ENCODE results near the gene PLA2G6. TPM values are rescaled to one million over a fixed set of nuclear protein-coding genes. Genes with fewer than 3 reads are reported as not detected.

The PLA2G6 gene, protein sequence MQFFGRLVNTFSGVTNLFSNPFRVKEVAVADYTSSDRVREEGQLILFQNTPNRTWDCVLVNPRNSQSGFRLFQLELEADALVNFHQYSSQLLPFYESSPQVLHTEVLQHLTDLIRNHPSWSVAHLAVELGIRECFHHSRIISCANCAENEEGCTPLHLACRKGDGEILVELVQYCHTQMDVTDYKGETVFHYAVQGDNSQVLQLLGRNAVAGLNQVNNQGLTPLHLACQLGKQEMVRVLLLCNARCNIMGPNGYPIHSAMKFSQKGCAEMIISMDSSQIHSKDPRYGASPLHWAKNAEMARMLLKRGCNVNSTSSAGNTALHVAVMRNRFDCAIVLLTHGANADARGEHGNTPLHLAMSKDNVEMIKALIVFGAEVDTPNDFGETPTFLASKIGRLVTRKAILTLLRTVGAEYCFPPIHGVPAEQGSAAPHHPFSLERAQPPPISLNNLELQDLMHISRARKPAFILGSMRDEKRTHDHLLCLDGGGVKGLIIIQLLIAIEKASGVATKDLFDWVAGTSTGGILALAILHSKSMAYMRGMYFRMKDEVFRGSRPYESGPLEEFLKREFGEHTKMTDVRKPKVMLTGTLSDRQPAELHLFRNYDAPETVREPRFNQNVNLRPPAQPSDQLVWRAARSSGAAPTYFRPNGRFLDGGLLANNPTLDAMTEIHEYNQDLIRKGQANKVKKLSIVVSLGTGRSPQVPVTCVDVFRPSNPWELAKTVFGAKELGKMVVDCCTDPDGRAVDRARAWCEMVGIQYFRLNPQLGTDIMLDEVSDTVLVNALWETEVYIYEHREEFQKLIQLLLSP
- 10.9 TPM for polyA plus RNA-seq (2013, experiment 1 of 2)
- 11.4 TPM for polyA plus RNA-seq (2013, experiment 2 of 2)

GRCh38 chr22:38181453-38182200 lies at the start of gene PLA2G6:
PLA2G6 (minus strand) TSS chr22:38181830; CDS start chr22:38169426, 12,404 bp downstream.
- peak within 1 kb of the TSS; percentile 88 for H3K4me2 ChIP-seq (ENCODE audit: insufficient read depth, low read length, poor library complexity, severe bottlenecking)
- H3K23ac ChIP-seq (ENCODE audit: low read depth, low read length, poor library complexity): no peak within 1 kb of the TSS
- no peak within 1 kb of the TSS for H3K14ac ChIP-seq (ENCODE audit: low read length)
- H4K8ac ChIP-seq (ENCODE audit: low read depth, low read length): peak within 1 kb of the TSS; percentile 88
- peak within 1 kb of the TSS; percentile 80 for H3K18ac ChIP-seq (ENCODE audit: low read length)
- peak within 1 kb of the TSS; percentile 1 for H3K4ac ChIP-seq (ENCODE audit: low read length)
- H3K79me1 ChIP-seq (ENCODE audit: low read depth, low read length): no peaks in the 10 kb centered on the region
- peak within 1 kb of the TSS; percentile 64 for H3K9ac ChIP-seq (ENCODE audit: low read depth, low read length, poor library complexity)
- peak within 1 kb of the TSS; percentile 92 for H2AFZ ChIP-seq (ENCODE audit: low read length)
- H2BK120ac ChIP-seq (ENCODE audit: low read depth, low read length): no peak within 1 kb of the TSS
- peak within 1 kb of the TSS; percentile 88 for H2AK5ac ChIP-seq (ENCODE audit: low read depth, low read length)
- peak within 1 kb of the TSS; percentile 2 for H2BK5ac ChIP-seq (ENCODE audit: low read length)
- peak within 1 kb of the TSS; percentile 97 for H2BK12ac ChIP-seq (ENCODE audit: low read length)
- H2BK15ac ChIP-seq (ENCODE audit: low read length): peak within 1 kb of the TSS; percentile 56
- H3K27me3 ChIP-seq (ENCODE audit: control insufficient read depth in 3 of 3, insufficient read depth in 3 of 3, low read depth in 1 of 3, low read length in 3 of 3): no peaks in the 10 kb centered on the region
- peaks cover 21 to 23% of the 10 kb centered on the region in 2 donors for H3K4me1 ChIP-seq (ENCODE audit: control insufficient read depth in 2 of 2, insufficient read depth in 1 of 2, low read depth in 1 of 2, low read length in 2 of 2)
- H3K9me3 ChIP-seq (replicated peaks in 1 of 2; ENCODE audit: control insufficient read depth in 2 of 2, insufficient read depth in 1 of 2, low read depth in 1 of 2, low read length in 2 of 2): no peaks in the 10 kb centered on the region
- no peaks in the 10 kb centered on the region for H3K36me3 ChIP-seq (replicated peaks in 1 of 2; ENCODE audit: control insufficient read depth in 2 of 2, insufficient read depth in 2 of 2, low read length in 2 of 2)
- H4K91ac ChIP-seq (ENCODE audit: low read depth, low read length, poor library complexity): peak within 1 kb of the TSS; percentile 19
- peak within 1 kb of the TSS; percentile 69 for H3K27ac ChIP-seq (replicated peaks; ENCODE audit: low read length)
- H3K4me3 ChIP-seq (ENCODE audit: low read length in 2 of 2): peak within 1 kb of the TSS; percentile 55 to 83
- peak; percentile 98 for DNase-seq (ENCODE audit: low spot score)
- no CpG with 5 or more reads among the region's 48 CpGs for WGBS, 2 donors (ENCODE audit: extremely low coverage in 2 of 2, insufficient read length in 2 of 2, insufficient replicate concordance in 1 of 2)

GRCh38 chr22:38230916-38231315 lies 49.3 kb upstream of the PLA2G6 start:
- Histone ChIP-seq H2BK15ac (ENCODE audit: low read length) (no peak overlapping the region), H3K36me3 (replicated peaks in 1 of 2; ENCODE audit: control insufficient read depth in 2 of 2, insufficient read depth in 2 of 2, low read length in 2 of 2) (peaks cover 45 to 78% of the 10 kb centered on the region in 2 donors), H3K27ac (replicated peaks; ENCODE audit: low read length) (no peak overlapping the region), H3K9me3 (replicated peaks in 1 of 2; ENCODE audit: control insufficient read depth in 2 of 2, insufficient read depth in 1 of 2, low read depth in 1 of 2, low read length in 2 of 2) (no peaks in the 10 kb centered on the region), H3K4ac (ENCODE audit: low read length) (no peak overlapping the region), H3K9ac (ENCODE audit: low read depth, low read length, poor library complexity) (no peak overlapping the region), H3K14ac (ENCODE audit: low read length) (no peak overlapping the region), H2BK12ac (ENCODE audit: low read length) (no peak overlapping the region), H3K4me3 (ENCODE audit: low read length in 2 of 2) (no peak overlapping the region), H3K4me2 (ENCODE audit: insufficient read depth, low read length, poor library complexity, severe bottlenecking) (no peak overlapping the region), H3K4me1 (ENCODE audit: control insufficient read depth in 2 of 2, insufficient read depth in 1 of 2, low read depth in 1 of 2, low read length in 2 of 2) (peaks cover 9 to 11% of the 10 kb centered on the region in 2 donors), H2BK120ac (ENCODE audit: low read depth, low read length) (no peak overlapping the region), H4K8ac (ENCODE audit: low read depth, low read length) (no peak overlapping the region), H3K23ac (ENCODE audit: low read depth, low read length, poor library complexity) (no peak overlapping the region), H3K79me1 (ENCODE audit: low read depth, low read length) (peaks cover 4% of the 10 kb centered on the region), H4K91ac (ENCODE audit: low read depth, low read length, poor library complexity) (no peak overlapping the region), H3K27me3 (ENCODE audit: control insufficient read depth in 3 of 3, insufficient read depth in 3 of 3, low read depth in 1 of 3, low read length in 3 of 3) (no peaks in the 10 kb centered on the region), H2BK5ac (ENCODE audit: low read length) (no peak overlapping the region), H2AK5ac (ENCODE audit: low read depth, low read length) (no peak overlapping the region), H2AFZ (ENCODE audit: low read length) (no peak overlapping the region), H3K18ac (ENCODE audit: low read length) (no peak overlapping the region)
- DNase-seq (ENCODE audit: low spot score): no peak
- no CpG with 5 or more reads among the region's 9 CpGs for WGBS, 2 donors (ENCODE audit: extremely low coverage in 2 of 2, insufficient read length in 2 of 2, insufficient replicate concordance in 1 of 2)

DNA sequence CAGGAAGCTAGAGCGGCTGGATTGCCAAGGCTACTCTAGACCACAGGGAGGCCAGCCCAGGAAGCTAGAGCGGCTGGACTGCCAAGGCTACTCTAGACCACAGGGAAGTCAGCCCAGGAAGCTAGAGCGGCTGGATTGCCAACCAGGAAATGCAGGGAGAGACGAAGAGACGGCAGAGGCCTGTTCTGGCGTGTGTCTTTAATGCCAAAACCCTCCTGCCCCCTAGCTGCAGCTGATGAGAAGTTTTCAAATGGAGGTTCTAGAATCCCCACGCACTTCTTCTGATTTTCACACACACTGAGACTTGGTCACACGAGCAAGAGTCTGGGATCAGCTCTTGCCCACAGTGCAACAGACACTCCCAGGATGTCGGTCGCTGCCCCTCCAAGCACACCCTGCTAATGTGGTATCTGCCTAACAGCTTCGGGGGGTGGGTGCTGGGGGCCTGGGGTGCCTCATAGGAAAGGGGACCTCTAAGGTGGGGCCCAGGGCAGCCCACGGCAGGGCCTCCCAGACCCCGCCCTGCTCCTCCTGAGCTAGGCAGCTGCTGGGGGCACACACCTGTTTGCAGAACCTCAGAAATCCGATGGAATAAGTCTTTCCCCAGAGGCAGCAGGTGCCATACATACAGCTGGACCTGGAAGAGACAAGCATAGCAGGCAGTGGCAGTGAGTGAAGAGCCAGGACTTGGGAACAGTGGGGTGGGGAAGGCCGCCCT lies 48.6 kb upstream of the PLA2G6 start:
- no peak for DNase-seq (ENCODE audit: low spot score)
- WGBS, 2 donors (ENCODE audit: extremely low coverage in 2 of 2, insufficient read length in 2 of 2, insufficient replicate concordance in 1 of 2): no CpG with 5 or more reads among the region's 15 CpGs

More for the DNA sequence above, 48.6 kb upstream of the PLA2G6 start:
- Histone ChIP-seq H3K23ac (ENCODE audit: low read depth, low read length, poor library complexity) (no peak overlapping the region), H3K27me3 (ENCODE audit: control insufficient read depth in 3 of 3, insufficient read depth in 3 of 3, low read depth in 1 of 3, low read length in 3 of 3) (no peaks in the 10 kb centered on the region), H3K9ac (ENCODE audit: low read depth, low read length, poor library complexity) (no peak overlapping the region), H3K27ac (replicated peaks; ENCODE audit: low read length) (no peak overlapping the region), H2AK5ac (ENCODE audit: low read depth, low read length) (no peak overlapping the region), H2BK120ac (ENCODE audit: low read depth, low read length) (no peak overlapping the region), H2AFZ (ENCODE audit: low read length) (no peak overlapping the region), H4K91ac (ENCODE audit: low read depth, low read length, poor library complexity) (no peak overlapping the region), H2BK12ac (ENCODE audit: low read length) (no peak overlapping the region), H3K36me3 (replicated peaks in 1 of 2; ENCODE audit: control insufficient read depth in 2 of 2, insufficient read depth in 2 of 2, low read length in 2 of 2) (peaks cover 50 to 83% of the 10 kb centered on the region in 2 donors), H3K4me2 (ENCODE audit: insufficient read depth, low read length, poor library complexity, severe bottlenecking) (no peak overlapping the region), H3K4ac (ENCODE audit: low read length) (no peak overlapping the region), H4K8ac (ENCODE audit: low read depth, low read length) (no peak overlapping the region), H3K18ac (ENCODE audit: low read length) (no peak overlapping the region), H2BK5ac (ENCODE audit: low read length) (no peak overlapping the region), H3K79me1 (ENCODE audit: low read depth, low read length) (peaks cover 4% of the 10 kb centered on the region), H3K14ac (ENCODE audit: low read length) (no peak overlapping the region), H2BK15ac (ENCODE audit: low read length) (no peak overlapping the region), H3K4me1 (ENCODE audit: control insufficient read depth in 2 of 2, insufficient read depth in 1 of 2, low read depth in 1 of 2, low read length in 2 of 2) (peaks cover 9 to 11% of the 10 kb centered on the region in 2 donors), H3K4me3 (ENCODE audit: low read length in 2 of 2) (no peak overlapping the region), H3K9me3 (replicated peaks in 1 of 2; ENCODE audit: control insufficient read depth in 2 of 2, insufficient read depth in 1 of 2, low read depth in 1 of 2, low read length in 2 of 2) (no peaks in the 10 kb centered on the region)

Data from neuronal stem cell (in vitro differentiated cells).